ENCODE results near the gene LMBR1.
"Not testable (repeated sequence)": the region's sequence is repeated elsewhere in the genome, so short reads cannot be mapped to it uniquely, and the experiment has no call there.

The LMBR1 gene, protein sequence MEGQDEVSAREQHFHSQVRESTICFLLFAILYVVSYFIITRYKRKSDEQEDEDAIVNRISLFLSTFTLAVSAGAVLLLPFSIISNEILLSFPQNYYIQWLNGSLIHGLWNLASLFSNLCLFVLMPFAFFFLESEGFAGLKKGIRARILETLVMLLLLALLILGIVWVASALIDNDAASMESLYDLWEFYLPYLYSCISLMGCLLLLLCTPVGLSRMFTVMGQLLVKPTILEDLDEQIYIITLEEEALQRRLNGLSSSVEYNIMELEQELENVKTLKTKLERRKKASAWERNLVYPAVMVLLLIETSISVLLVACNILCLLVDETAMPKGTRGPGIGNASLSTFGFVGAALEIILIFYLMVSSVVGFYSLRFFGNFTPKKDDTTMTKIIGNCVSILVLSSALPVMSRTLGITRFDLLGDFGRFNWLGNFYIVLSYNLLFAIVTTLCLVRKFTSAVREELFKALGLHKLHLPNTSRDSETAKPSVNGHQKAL

DNA sequence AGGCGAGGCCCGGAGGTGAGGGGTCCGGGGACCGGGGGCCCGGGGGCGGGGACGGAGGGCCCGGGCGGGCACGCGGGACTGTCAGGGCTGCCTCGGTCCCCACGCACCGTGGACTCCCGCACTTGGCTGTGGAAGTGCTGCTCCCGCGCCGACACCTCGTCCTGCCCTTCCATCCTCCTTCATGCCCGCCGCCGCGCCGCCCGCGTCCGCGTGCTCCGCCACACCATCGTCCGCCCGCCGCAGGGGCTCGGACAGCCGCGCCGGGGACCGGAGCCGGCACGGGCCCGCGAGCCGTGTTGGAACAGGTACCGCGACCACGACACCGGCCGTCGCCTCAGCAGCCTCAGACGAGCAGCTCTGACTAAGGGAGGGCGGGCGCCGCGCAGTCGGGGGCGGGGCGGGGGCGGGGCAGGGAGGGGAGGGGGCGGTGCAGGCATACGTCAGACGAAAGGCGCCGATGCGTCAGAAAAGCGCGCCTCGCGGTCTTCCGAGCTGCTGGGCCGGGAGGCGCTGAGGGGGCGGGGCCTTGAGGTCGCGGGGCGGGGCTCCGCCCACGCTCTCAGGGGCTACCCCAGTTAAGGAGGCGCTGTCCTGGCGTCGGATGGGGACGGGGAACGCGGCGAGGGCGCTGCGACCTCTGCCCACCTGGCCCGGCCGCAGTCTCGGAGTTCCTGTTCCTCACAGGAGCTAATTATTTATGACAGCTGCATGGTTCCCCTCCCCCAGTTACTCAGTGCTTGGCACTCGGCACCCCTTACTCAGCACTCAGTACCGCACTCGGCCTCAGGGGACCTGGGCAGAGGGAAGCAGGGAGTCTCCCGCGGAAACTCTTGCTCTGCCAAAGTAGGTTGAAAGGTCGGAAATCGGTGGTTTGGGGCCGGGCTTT lies at the start of gene LMBR1:
LMBR1 (minus strand) TSS at position 363 of the 886 bp plus-strand sequence; CDS start at position 173, 190 bp downstream.
- DNase-seq (ENCODE audit: low read depth in 2 of 2): peak; percentile 94 to 96

DNA sequence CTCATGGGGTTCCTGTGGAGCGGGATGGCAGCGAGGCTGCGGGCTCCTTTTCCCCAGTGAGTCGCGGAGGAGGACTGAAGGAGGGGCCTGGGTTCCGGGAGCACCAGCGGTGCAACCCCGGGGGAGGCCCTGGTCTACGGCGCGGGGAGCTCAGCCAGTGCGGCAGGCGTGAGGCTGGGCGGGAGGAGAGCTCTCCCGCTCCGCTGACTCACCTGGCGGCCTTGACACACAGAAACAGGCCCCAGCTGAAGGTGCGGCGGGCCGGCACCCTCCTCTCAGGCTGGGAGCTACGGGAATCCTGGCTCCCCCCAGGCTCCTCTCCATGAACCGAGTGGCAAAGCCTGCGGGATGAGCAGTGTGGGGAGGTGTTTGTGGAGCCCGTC lies 49.7 kb upstream of the LMBR1 start:
- no peak for DNase-seq (ENCODE audit: low read depth in 2 of 2)

DNA sequence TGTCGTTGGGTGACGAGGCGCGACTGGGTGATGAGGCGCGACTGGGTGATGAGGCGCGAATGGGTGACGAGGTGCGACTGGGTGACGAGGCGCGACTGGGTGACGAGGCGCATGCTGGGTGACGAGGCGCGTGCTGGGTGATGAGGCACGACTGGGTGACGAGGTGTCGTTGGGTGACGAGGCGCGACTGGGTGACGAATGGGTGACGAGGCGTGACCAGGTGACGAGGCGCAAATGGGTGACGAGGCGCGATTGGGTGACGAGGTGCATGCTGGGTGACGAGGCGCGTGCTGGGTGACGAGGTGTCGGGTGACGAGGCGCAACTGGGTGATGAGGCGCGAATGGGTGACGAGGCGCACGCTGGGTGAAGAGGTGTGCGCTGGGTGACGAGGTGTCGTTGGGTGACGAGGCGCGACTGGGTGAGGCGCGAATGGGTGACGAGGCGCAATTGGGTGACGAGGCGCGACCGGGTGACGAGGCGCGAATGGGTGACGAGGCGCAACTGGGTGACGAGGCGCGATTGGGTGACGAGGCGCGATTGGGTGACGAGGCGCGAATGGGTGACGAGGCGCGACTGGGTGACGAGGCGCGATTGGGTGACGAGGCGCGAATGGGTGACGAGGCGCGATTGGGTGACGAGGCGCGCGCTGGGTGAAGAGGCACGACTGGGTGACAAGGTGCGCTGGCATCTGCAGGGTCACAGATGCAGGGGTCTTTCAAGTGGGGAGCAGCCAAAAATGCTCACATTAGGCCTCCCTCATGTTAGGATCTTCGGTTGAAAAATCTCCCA lies 48.6 kb upstream of the LMBR1 start:
- no peak for DNase-seq (ENCODE audit: low read depth in 2 of 2)

- no peak for DNase-seq (ENCODE audit: low read depth in 2 of 2)
These were observed 47.6 kb upstream of the LMBR1 start for GRCh38 chr7:156940421-156941122.

DNA sequence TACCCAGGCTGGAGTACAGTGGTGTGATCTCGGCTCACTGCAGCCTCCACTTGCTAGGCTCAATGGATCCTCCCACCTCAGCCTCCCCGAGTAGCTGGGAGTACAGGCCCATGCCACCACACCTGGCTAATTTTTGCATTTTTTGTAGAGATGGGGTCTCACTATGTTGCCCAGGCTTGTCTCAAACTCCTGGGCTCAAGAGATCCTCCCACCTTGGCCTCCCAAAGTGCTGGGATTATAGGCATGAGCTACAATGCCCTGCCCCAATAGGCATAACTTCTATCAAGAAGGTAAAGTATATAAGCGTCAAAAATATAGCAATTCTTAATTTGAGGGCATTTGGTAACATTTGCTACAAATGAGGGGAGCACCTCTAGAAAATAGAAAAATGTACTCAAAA lies 43.8 kb upstream of the LMBR1 start:
- not testable (repeated sequence) for DNase-seq (ENCODE audit: low read depth in 2 of 2)

- no peak for DNase-seq (ENCODE audit: low read depth in 2 of 2)
These were observed 42.3 kb upstream of the LMBR1 start for GRCh38 chr7:156935250-156935649.

- DNase-seq (ENCODE audit: low read depth in 2 of 2): no peak
These were observed 39.0 kb upstream of the LMBR1 start for GRCh38 chr7:156932006-156932405.

GRCh38 chr7:156929789-156930539 lies 37.0 kb upstream of the LMBR1 start:
- no peak for DNase-seq (ENCODE audit: low read depth in 2 of 2)

- no peak for DNase-seq (ENCODE audit: low read depth in 2 of 2)
These were observed 35.4 kb upstream of the LMBR1 start for GRCh38 chr7:156928406-156928747.

- no peak for DNase-seq (ENCODE audit: low read depth in 2 of 2)
These were observed 34.8 kb upstream of the LMBR1 start for GRCh38 chr7:156927571-156928405.

GRCh38 chr7:156925821-156926220 lies 32.8 kb upstream of the LMBR1 start:
- not testable (repeated sequence) for DNase-seq (ENCODE audit: low read depth in 2 of 2)

- not testable (repeated sequence) for DNase-seq (ENCODE audit: low read depth in 2 of 2)
These were observed 29.3 kb upstream of the LMBR1 start for GRCh38 chr7:156922304-156922703.

GRCh38 chr7:156920487-156921373 lies 27.7 kb upstream of the LMBR1 start:
- DNase-seq (ENCODE audit: low read depth in 2 of 2): not testable (repeated sequence)

- no peak for DNase-seq (ENCODE audit: low read depth in 2 of 2)
These were observed 27.1 kb upstream of the LMBR1 start for GRCh38 chr7:156920076-156920475.

GRCh38 chr7:156919132-156919713 lies 26.2 kb upstream of the LMBR1 start:
- DNase-seq (ENCODE audit: low read depth in 2 of 2): no peak

DNA sequence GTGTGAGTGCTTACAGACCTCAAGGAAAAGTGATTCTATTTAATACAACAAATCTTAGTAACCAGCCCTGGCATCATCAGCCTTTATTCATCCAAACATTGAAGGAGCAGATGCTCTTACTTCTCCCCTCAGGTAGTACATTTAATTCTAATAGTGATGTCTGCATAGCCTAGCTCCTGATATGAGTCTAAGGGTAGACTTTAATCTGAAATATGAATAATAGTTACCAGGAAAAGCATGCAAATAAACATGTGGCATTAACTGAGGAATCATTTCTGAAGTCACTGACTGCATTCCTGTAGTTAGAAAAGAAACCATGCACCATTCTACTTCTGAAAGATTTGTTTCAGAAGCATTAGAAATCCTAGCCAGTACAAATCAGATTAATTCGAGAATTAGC lies 25.7 kb upstream of the LMBR1 start:
- DNase-seq (ENCODE audit: low read depth in 2 of 2): no peak

GRCh38 chr7:156909574-156910252 lies 16.7 kb upstream of the LMBR1 start:
- not testable (repeated sequence) for DNase-seq (ENCODE audit: low read depth in 2 of 2)

DNA sequence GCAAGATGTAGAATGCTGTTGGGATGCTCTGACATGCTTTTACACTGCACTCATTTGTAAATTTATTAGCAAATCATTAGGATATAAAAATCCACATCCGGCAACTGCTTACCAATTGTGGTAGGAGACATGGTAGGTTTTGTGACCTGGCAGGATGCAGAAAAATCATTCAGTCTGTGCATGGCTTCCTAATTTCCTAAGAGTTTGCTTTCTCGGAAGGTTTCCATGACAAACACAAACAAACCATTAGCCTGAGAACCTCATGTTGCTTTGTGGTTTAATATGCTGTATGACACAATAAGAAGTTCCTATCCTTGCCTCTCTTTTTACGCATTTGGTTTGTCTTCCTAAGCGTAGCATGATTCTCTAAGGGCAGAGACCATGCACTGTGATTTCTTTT lies 14.7 kb upstream of the LMBR1 start:
- DNase-seq (ENCODE audit: low read depth in 2 of 2): no peak
